GM10248 (cell line): ENCODE results near the gene CASKIN2.

Experiments used
- CTCF ChIA-PET: fragments of 300-600 bp; sonication (Branson Sonifier 250); formaldehyde crosslinking; extraction: SDS; loops from one replicate; lab custom pipeline; 2021; ENCODE audit warnings: antibody characterized with exemption; lab: Yijun Ruan, JAX
- POLR2A ChIA-PET: fragments of 350-650 bp; sonication (Branson Sonifier 250); formaldehyde crosslinking; extraction: SDS; loops from one replicate; lab custom pipeline; 2020; ENCODE audit warnings: antibody characterized with exemption; lab: Yijun Ruan, JAX
- DNase-seq: peaks from one replicate; pipeline ENCODE4 v3.0.0; 2012; ENCODE audit errors: extremely low spot score
- CTCF ChIP-seq: IDR thresholded peaks from 2 replicates; pipeline ENCODE4 v1.5.1; 2012; ENCODE audit warnings: mild to moderate bottlenecking, low read depth; ENCODE audit errors: extremely low read depth, missing control alignments, control extremely low read depth

Gene CASKIN2

GRCh38 chr17:75553295-75554110 lies 38.2 kb upstream of the CASKIN2 start:
- POLR2A ChIA-PET = no interaction called here
- TF ChIP-seq CTCF = no peak
- CTCF ChIA-PET = interaction anchor here (1.0 to 1.5 kb wide), 5 partner anchors 12 to 194 kb away, joined by 3 to 5 read pairs (median 4); partner anchors contain the start of gene SMIM5
- no peak for DNase-seq

- ChIA-PET POLR2A (no interaction called here), CTCF (interaction anchor here (1.0 to 1.5 kb wide), 5 partner anchors 13 to 195 kb away, joined by 3 to 5 read pairs (median 4); partner anchors contain the start of gene SMIM5)
- no peak for DNase-seq
- no peak for TF ChIP-seq CTCF
These were observed 37.3 kb upstream of the CASKIN2 start for GRCh38 chr17:75552425-75553294.

GRCh38 chr17:75551266-75551665 lies 35.9 kb upstream of the CASKIN2 start:
- CTCF ChIA-PET = interaction anchor here (0.8 to 1.4 kb wide), 3 partner anchors 10 to 126 kb away, joined by 3 read pairs; no protein-coding TSS in a partner anchor
- TF ChIP-seq CTCF = no peak
- POLR2A ChIA-PET = no interaction called here
- DNase-seq = no peak

- CTCF ChIA-PET = interaction anchor here (1.4 kb wide), 1 partner anchor 125 kb away, joined by 3 read pairs; no protein-coding TSS in a partner anchor
- POLR2A ChIA-PET = no interaction called here
- TF ChIP-seq CTCF = no peak
- no peak for DNase-seq
These were observed 34.8 kb upstream of the CASKIN2 start for GRCh38 chr17:75550139-75550465.

- no peak for DNase-seq
- POLR2A ChIA-PET = no interaction called here
- TF ChIP-seq CTCF = no peak
- CTCF ChIA-PET = interaction anchor here (1.0 to 1.4 kb wide), 2 partner anchors 33 to 125 kb away, joined by 3 to 4 read pairs; partner anchors contain the start of gene TSEN54
These were observed 34.2 kb upstream of the CASKIN2 start for GRCh38 chr17:75549246-75550138.
